Measurements from ENCODE around the gene SLC47A2. TPM values are rescaled to one million over a fixed set of nuclear protein-coding genes. Genes with fewer than 3 reads are reported as not detected.
"Not testable (repeated sequence)": the region's sequence is repeated elsewhere in the genome, so short reads cannot be mapped to it uniquely, and the experiment has no call there.

SLC47A2 gene
- total RNA-seq, 1 experiment from 2014 or later = not detected

GRCh38 chr17:19705201-19705600 is 11.2 kb downstream of the SLC47A2 start:
- Histone ChIP-seq H3K27ac (ENCODE audit: low read length) (no peak overlapping the region), H3K4me3 (ENCODE audit: low read length) (no peak overlapping the region), H4K20me1 (ENCODE audit: insufficient read depth, low read depth, low read length) (no peaks in the 10 kb centered on the region), H3K27me3 (ENCODE audit: low read length) (no peaks in the 10 kb centered on the region), H3K9ac (ENCODE audit: low read length) (no peak overlapping the region), H3K9me2 (replicated peaks; ENCODE audit: insufficient read depth, low read length) (no peaks in the 10 kb centered on the region), H3K4me2 (ENCODE audit: low read depth, low read length, poor library complexity, severe bottlenecking) (no peak overlapping the region), H3K79me2 (ENCODE audit: low read length) (no peaks in the 10 kb centered on the region), H3K4me1 (ENCODE audit: low read length) (no peaks in the 10 kb centered on the region), H3K36me3 (ENCODE audit: insufficient read depth, low read length) (no peaks in the 10 kb centered on the region), H3K9me3 (ENCODE audit: low read length) (no peaks in the 10 kb centered on the region), H2AFZ (ENCODE audit: low read length) (no peak overlapping the region)
- DNase-seq = no peak

- no peak overlapping the region for H2AFZ ChIP-seq (ENCODE audit: low read length)
- H4K20me1 ChIP-seq (ENCODE audit: insufficient read depth, low read depth, low read length) = no peaks in the 10 kb centered on the region
- no peaks in the 10 kb centered on the region for H3K27me3 ChIP-seq (ENCODE audit: low read length)
- no peak overlapping the region for H3K27ac ChIP-seq (ENCODE audit: low read length)
- H3K4me3 ChIP-seq (ENCODE audit: low read length) = no peak overlapping the region
- no peaks in the 10 kb centered on the region for H3K9me3 ChIP-seq (ENCODE audit: low read length)
- H3K9ac ChIP-seq (ENCODE audit: low read length) = no peak overlapping the region
- no peak overlapping the region for H3K4me2 ChIP-seq (ENCODE audit: low read depth, low read length, poor library complexity, severe bottlenecking)
- H3K79me2 ChIP-seq (ENCODE audit: low read length) = no peaks in the 10 kb centered on the region
- DNase-seq = no peak
- H3K9me2 ChIP-seq (replicated peaks; ENCODE audit: insufficient read depth, low read length) = no peaks in the 10 kb centered on the region
- H3K36me3 ChIP-seq (ENCODE audit: insufficient read depth, low read length) = no peaks in the 10 kb centered on the region
- no peaks in the 10 kb centered on the region for H3K4me1 ChIP-seq (ENCODE audit: low read length)
These were observed 12.4 kb downstream of the SLC47A2 start for GRCh38 chr17:19703828-19704613.

GRCh38 chr17:19703106-19703827 is 13.1 kb downstream of the SLC47A2 start:
- Histone ChIP-seq H3K36me3 (ENCODE audit: insufficient read depth, low read length) (no peaks in the 10 kb centered on the region), H2AFZ (ENCODE audit: low read length) (no peak overlapping the region)
- DNase-seq = no peak

GRCh38 chr17:19702217-19702641 is 14.2 kb downstream of the SLC47A2 start:
- no peaks in the 10 kb centered on the region for H3K9me3 ChIP-seq (ENCODE audit: low read length)
- no peaks in the 10 kb centered on the region for H4K20me1 ChIP-seq (ENCODE audit: insufficient read depth, low read depth, low read length)
- H2AFZ ChIP-seq (ENCODE audit: low read length) = no peak overlapping the region
- no peaks in the 10 kb centered on the region for H3K79me2 ChIP-seq (ENCODE audit: low read length)
- no peak for DNase-seq
- H3K9ac ChIP-seq (ENCODE audit: low read length) = no peak overlapping the region
- H3K4me3 ChIP-seq (ENCODE audit: low read length) = no peak overlapping the region
- no peaks in the 10 kb centered on the region for H3K9me2 ChIP-seq (replicated peaks; ENCODE audit: insufficient read depth, low read length)
- H3K27ac ChIP-seq (ENCODE audit: low read length) = no peak overlapping the region
- no peaks in the 10 kb centered on the region for H3K27me3 ChIP-seq (ENCODE audit: low read length)
- no peaks in the 10 kb centered on the region for H3K36me3 ChIP-seq (ENCODE audit: insufficient read depth, low read length)
- H3K4me2 ChIP-seq (ENCODE audit: low read depth, low read length, poor library complexity, severe bottlenecking) = no peak overlapping the region
- no peaks in the 10 kb centered on the region for H3K4me1 ChIP-seq (ENCODE audit: low read length)

More at GRCh38 chr17:19703106-19703827, 13.1 kb downstream of the SLC47A2 start:
- H3K27ac ChIP-seq (ENCODE audit: low read length) = no peak overlapping the region
- no peaks in the 10 kb centered on the region for H3K9me3 ChIP-seq (ENCODE audit: low read length)
- no peaks in the 10 kb centered on the region for H3K79me2 ChIP-seq (ENCODE audit: low read length)
- no peak overlapping the region for H3K4me2 ChIP-seq (ENCODE audit: low read depth, low read length, poor library complexity, severe bottlenecking)
- H3K4me3 ChIP-seq (ENCODE audit: low read length) = no peak overlapping the region
- H3K9me2 ChIP-seq (replicated peaks; ENCODE audit: insufficient read depth, low read length) = no peaks in the 10 kb centered on the region
- no peaks in the 10 kb centered on the region for H3K4me1 ChIP-seq (ENCODE audit: low read length)
- no peaks in the 10 kb centered on the region for H3K27me3 ChIP-seq (ENCODE audit: low read length)
- no peak overlapping the region for H3K9ac ChIP-seq (ENCODE audit: low read length)
- no peaks in the 10 kb centered on the region for H4K20me1 ChIP-seq (ENCODE audit: insufficient read depth, low read depth, low read length)

GRCh38 chr17:19686400-19687090 is 29.8 kb downstream of the SLC47A2 start:
- H3K27me3 ChIP-seq (ENCODE audit: low read length) = no peaks in the 10 kb centered on the region
- no peaks in the 10 kb centered on the region for H3K9me2 ChIP-seq (replicated peaks; ENCODE audit: insufficient read depth, low read length)
- H2AFZ ChIP-seq (ENCODE audit: low read length) = no peak overlapping the region
- H4K20me1 ChIP-seq (ENCODE audit: insufficient read depth, low read depth, low read length) = no peaks in the 10 kb centered on the region
- no peaks in the 10 kb centered on the region for H3K9me3 ChIP-seq (ENCODE audit: low read length)
- H3K9ac ChIP-seq (ENCODE audit: low read length) = no peak overlapping the region
- no peak for DNase-seq
- no peak overlapping the region for H3K4me3 ChIP-seq (ENCODE audit: low read length)
- H3K79me2 ChIP-seq (ENCODE audit: low read length) = no peaks in the 10 kb centered on the region
- no peaks in the 10 kb centered on the region for H3K4me1 ChIP-seq (ENCODE audit: low read length)
- no peak overlapping the region for H3K4me2 ChIP-seq (ENCODE audit: low read depth, low read length, poor library complexity, severe bottlenecking)
- no peaks in the 10 kb centered on the region for H3K36me3 ChIP-seq (ENCODE audit: insufficient read depth, low read length)
- no peak overlapping the region for H3K27ac ChIP-seq (ENCODE audit: low read length)

- not testable (repeated sequence) for H3K27ac ChIP-seq (ENCODE audit: low read length); H3K4me3 ChIP-seq (ENCODE audit: low read length); H4K20me1 ChIP-seq (ENCODE audit: insufficient read depth, low read depth, low read length); H3K4me2 ChIP-seq (ENCODE audit: low read depth, low read length, poor library complexity, severe bottlenecking); H3K36me3 ChIP-seq (ENCODE audit: insufficient read depth, low read length); H3K9ac ChIP-seq (ENCODE audit: low read length); H3K9me3 ChIP-seq (ENCODE audit: low read length); H2AFZ ChIP-seq (ENCODE audit: low read length); H3K9me2 ChIP-seq (replicated peaks; ENCODE audit: insufficient read depth, low read length); H3K79me2 ChIP-seq (ENCODE audit: low read length); H3K27me3 ChIP-seq (ENCODE audit: low read length); DNase-seq; H3K4me1 ChIP-seq (ENCODE audit: low read length)
These were observed 31.3 kb downstream of the SLC47A2 start for GRCh38 chr17:19684909-19685580.

GRCh38 chr17:19683117-19683516 is 33.3 kb downstream of the SLC47A2 start:
- DNase-seq = no peak
- no peaks in the 10 kb centered on the region for H3K27me3 ChIP-seq (ENCODE audit: low read length)

More at GRCh38 chr17:19683117-19683516, 33.3 kb downstream of the SLC47A2 start:
- Histone ChIP-seq H3K27ac (ENCODE audit: low read length) (no peak overlapping the region), H3K36me3 (ENCODE audit: insufficient read depth, low read length) (no peaks in the 10 kb centered on the region), H3K9me3 (ENCODE audit: low read length) (no peaks in the 10 kb centered on the region), H3K4me3 (ENCODE audit: low read length) (no peak overlapping the region), H2AFZ (ENCODE audit: low read length) (no peak overlapping the region), H3K9me2 (replicated peaks; ENCODE audit: insufficient read depth, low read length) (no peaks in the 10 kb centered on the region), H3K9ac (ENCODE audit: low read length) (no peak overlapping the region), H4K20me1 (ENCODE audit: insufficient read depth, low read depth, low read length) (no peaks in the 10 kb centered on the region), H3K4me2 (ENCODE audit: low read depth, low read length, poor library complexity, severe bottlenecking) (no peak overlapping the region), H3K4me1 (ENCODE audit: low read length) (no peaks in the 10 kb centered on the region), H3K79me2 (ENCODE audit: low read length) (no peaks in the 10 kb centered on the region)
